Measurements from ENCODE around the gene GPC5. TPM values are rescaled to one million over a fixed set of nuclear protein-coding genes. Genes with fewer than 3 reads are reported as not detected.

GPC5 gene
- total RNA-seq, 1 donor from 2014 or later = 0.24 TPM

- Mint-ChIP-seq H3K36me3 (ENCODE audit: low read depth) (no peaks in the 10 kb centered on the region), H3K4me1 (no peaks in the 10 kb centered on the region), H3K27ac (no peak overlapping the region), H3K4me3 (no peak overlapping the region), H3K9me3 (peaks cover 6% of the 10 kb centered on the region), H3K27me3 (no peaks in the 10 kb centered on the region)
- TF ChIP-seq CTCF (IDR thresholded peaks at IDR 0.05) = no peak
- intact Hi-C loops (cut with micrococcal nuclease) = no loop called here
- ChIA-PET CTCF (no interaction called here), POLR2A (no interaction called here)
- no peak for DNase-seq
- no peak for ATAC-seq (ENCODE audit: low read depth)
Observed at GRCh38 chr13:91618315-91618714, 219.9 kb downstream of the GPC5 start.

GRCh38 chr13:91620670-91621141 is 222.3 kb downstream of the GPC5 start:
- H3K9me3 Mint-ChIP-seq = peaks cover 4% of the 10 kb centered on the region
- DNase-seq (no peak), ATAC-seq (ENCODE audit: low read depth) (no peak)
- TF ChIP-seq CTCF (IDR thresholded peaks at IDR 0.05) = no peak
- H3K36me3 Mint-ChIP-seq (ENCODE audit: low read depth) = no peaks in the 10 kb centered on the region
- H3K27me3 Mint-ChIP-seq = no peaks in the 10 kb centered on the region
- H3K4me1 Mint-ChIP-seq = no peaks in the 10 kb centered on the region
- no peak overlapping the region for H3K27ac Mint-ChIP-seq
- ChIA-PET POLR2A (no interaction called here), CTCF (no interaction called here)
- H3K4me3 Mint-ChIP-seq = no peak overlapping the region
- intact Hi-C loops (cut with micrococcal nuclease) = no loop called here

GRCh38 chr13:91621161-91621560 is 222.7 kb downstream of the GPC5 start:
- Mint-ChIP-seq H3K36me3 (ENCODE audit: low read depth) (no peaks in the 10 kb centered on the region), H3K4me1 (no peaks in the 10 kb centered on the region), H3K4me3 (no peak overlapping the region), H3K27me3 (no peaks in the 10 kb centered on the region), H3K27ac (no peak overlapping the region), H3K9me3 (peaks cover 4% of the 10 kb centered on the region)
- ATAC-seq (ENCODE audit: low read depth) (no peak), DNase-seq (no peak)
- ChIA-PET CTCF (no interaction called here), POLR2A (no interaction called here)
- intact Hi-C loops (cut with micrococcal nuclease) = no loop called here
- no peak for TF ChIP-seq CTCF (IDR thresholded peaks at IDR 0.05)

GRCh38 chr13:91621963-91622362 is 223.5 kb downstream of the GPC5 start:
- Mint-ChIP-seq H3K4me1 (no peaks in the 10 kb centered on the region), H3K27me3 (no peaks in the 10 kb centered on the region), H3K9me3 (peaks cover 3% of the 10 kb centered on the region), H3K27ac (no peak overlapping the region), H3K4me3 (no peak overlapping the region), H3K36me3 (ENCODE audit: low read depth) (no peaks in the 10 kb centered on the region)
- CTCF ChIA-PET = no interaction called here
- ATAC-seq (ENCODE audit: low read depth) = no peak
- POLR2A ChIA-PET = no interaction called here
- intact Hi-C loops (cut with micrococcal nuclease) = no loop called here
- TF ChIP-seq CTCF (IDR thresholded peaks at IDR 0.05) = no peak
- DNase-seq = no peak

GRCh38 chr13:91622778-91623550 is 224.5 kb downstream of the GPC5 start:
- H3K27ac Mint-ChIP-seq = no peak overlapping the region
- no peaks in the 10 kb centered on the region for H3K9me3 Mint-ChIP-seq
- no peak overlapping the region for H3K4me3 Mint-ChIP-seq
- intact Hi-C loops (cut with micrococcal nuclease) = no loop called here
- CTCF ChIA-PET = no interaction called here
- ATAC-seq (ENCODE audit: low read depth) = no peak
- no peak for TF ChIP-seq CTCF (IDR thresholded peaks at IDR 0.05)
- no peaks in the 10 kb centered on the region for H3K4me1 Mint-ChIP-seq
- POLR2A ChIA-PET = no interaction called here
- no peak for DNase-seq
- no peaks in the 10 kb centered on the region for H3K27me3 Mint-ChIP-seq
- H3K36me3 Mint-ChIP-seq (ENCODE audit: low read depth) = no peaks in the 10 kb centered on the region
